ENCODE measurements around the gene TRIB2. TPM values are rescaled to one million over a fixed set of nuclear protein-coding genes. Genes with fewer than 3 reads are reported as not detected.

Gene TRIB2
- total and polyA plus RNA-seq, 2 experiments from 2014 or later, result 19.2 to 27.2 TPM

DNA sequence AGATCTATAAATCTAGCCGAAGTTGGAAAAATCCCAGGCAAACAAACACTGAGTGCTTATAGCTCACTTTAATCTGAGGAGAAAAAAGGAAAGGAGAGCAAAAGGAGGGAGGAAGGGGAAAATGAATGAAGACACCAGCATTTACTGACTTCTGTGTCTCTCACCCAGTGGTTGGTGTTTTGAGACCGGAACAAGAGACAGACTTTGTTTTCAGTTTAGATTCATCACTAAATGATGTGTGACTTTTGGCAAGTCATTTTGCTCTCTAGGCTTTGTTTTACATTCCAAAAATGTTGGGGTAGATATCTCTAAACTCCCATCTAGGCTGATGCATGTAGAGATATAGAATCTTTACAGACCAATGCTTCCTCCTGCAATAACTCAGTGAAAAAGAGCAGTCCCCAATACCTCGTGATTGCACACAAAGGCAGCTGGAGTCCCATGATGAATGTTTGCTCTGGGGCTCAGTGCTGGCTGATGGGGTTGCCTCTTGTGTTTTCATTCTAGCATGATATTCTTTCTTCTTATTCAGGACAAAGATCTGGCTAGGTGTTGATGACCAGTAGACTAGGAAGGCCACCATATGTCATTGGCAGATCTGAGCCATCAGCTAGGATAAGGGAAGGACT is 51.4 kb downstream of the TRIB2 start:
- no peaks in the 10 kb centered on the region for H3K9me3 ChIP-seq (ENCODE audit: low read depth)
- no peaks in the 10 kb centered on the region for H3K4me1 ChIP-seq (ENCODE audit: insufficient read depth)
- H2AFZ ChIP-seq, result no peak overlapping the region
- no peak overlapping the region for H3K4me2 ChIP-seq
- no peaks in the 10 kb centered on the region for H4K20me1 ChIP-seq (ENCODE audit: insufficient read depth, poor library complexity, severe bottlenecking)
- H3K36me3 ChIP-seq (replicated peaks; ENCODE audit: insufficient read depth, low read depth), result no peaks in the 10 kb centered on the region
- TF ChIP-seq, protein P1, sequence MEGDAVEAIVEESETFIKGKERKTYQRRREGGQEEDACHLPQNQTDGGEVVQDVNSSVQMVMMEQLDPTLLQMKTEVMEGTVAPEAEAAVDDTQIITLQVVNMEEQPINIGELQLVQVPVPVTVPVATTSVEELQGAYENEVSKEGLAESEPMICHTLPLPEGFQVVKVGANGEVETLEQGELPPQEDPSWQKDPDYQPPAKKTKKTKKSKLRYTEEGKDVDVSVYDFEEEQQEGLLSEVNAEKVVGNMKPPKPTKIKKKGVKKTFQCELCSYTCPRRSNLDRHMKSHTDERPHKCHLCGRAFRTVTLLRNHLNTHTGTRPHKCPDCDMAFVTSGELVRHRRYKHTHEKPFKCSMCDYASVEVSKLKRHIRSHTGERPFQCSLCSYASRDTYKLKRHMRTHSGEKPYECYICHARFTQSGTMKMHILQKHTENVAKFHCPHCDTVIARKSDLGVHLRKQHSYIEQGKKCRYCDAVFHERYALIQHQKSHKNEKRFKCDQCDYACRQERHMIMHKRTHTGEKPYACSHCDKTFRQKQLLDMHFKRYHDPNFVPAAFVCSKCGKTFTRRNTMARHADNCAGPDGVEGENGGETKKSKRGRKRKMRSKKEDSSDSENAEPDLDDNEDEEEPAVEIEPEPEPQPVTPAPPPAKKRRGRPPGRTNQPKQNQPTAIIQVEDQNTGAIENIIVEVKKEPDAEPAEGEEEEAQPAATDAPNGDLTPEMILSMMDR (IDR thresholded peaks at IDR 0.05; ENCODE audit: poor library complexity), result no peak
- TF ChIP-seq EZH2phosphoT487 (IDR thresholded peaks at IDR 0.05; ENCODE audit: low read depth, severe bottlenecking, unreplicated experiment), result no peak
- TF ChIP-seq EZH2 (IDR thresholded peaks at IDR 0.05; ENCODE audit: borderline replicate concordance), result no peak
- no peaks in the 10 kb centered on the region for H3K9me2 ChIP-seq (replicated peaks; ENCODE audit: insufficient read depth)
- no peak overlapping the region for H3K27ac ChIP-seq
- no peak for DNase-seq (ENCODE audit: low spot score)
- peaks cover 8% of the 10 kb centered on the region for H3K27me3 ChIP-seq
- no peak overlapping the region for H3K4me3 ChIP-seq
- no peaks in the 10 kb centered on the region for H3K79me2 ChIP-seq
- 76% methylated on average over 3 of the region's 3 CpGs for WGBS (ENCODE audit: low lambda C conversion rate, missing lambda C conversion rate)

GRCh38 chr2:12769492-12770105 is 52.9 kb downstream of the TRIB2 start:
- H3K79me2 ChIP-seq, result no peaks in the 10 kb centered on the region
- no peaks in the 10 kb centered on the region for H3K9me2 ChIP-seq (replicated peaks; ENCODE audit: insufficient read depth)
- DNase-seq (ENCODE audit: low spot score), result no peak
- 76% methylated on average over 9 of the region's 9 CpGs for WGBS (ENCODE audit: low lambda C conversion rate, missing lambda C conversion rate)
- H3K4me3 ChIP-seq, result no peak overlapping the region
- H2AFZ ChIP-seq, result no peak overlapping the region
- TF ChIP-seq EZH2phosphoT487 (IDR thresholded peaks at IDR 0.05; ENCODE audit: low read depth, severe bottlenecking, unreplicated experiment) (no peak), EZH2 (IDR thresholded peaks at IDR 0.05; ENCODE audit: borderline replicate concordance) (no peak)
- TF ChIP-seq, protein P1 (IDR thresholded peaks at IDR 0.05; ENCODE audit: poor library complexity), result no peak
- no peaks in the 10 kb centered on the region for H3K9me3 ChIP-seq (ENCODE audit: low read depth)
- no peaks in the 10 kb centered on the region for H4K20me1 ChIP-seq (ENCODE audit: insufficient read depth, poor library complexity, severe bottlenecking)
- no peak overlapping the region for H3K4me2 ChIP-seq
- H3K27ac ChIP-seq, result no peak overlapping the region
- H3K36me3 ChIP-seq (replicated peaks; ENCODE audit: insufficient read depth, low read depth), result no peaks in the 10 kb centered on the region
- peaks cover 6% of the 10 kb centered on the region for H3K4me1 ChIP-seq (ENCODE audit: insufficient read depth)
- H3K27me3 ChIP-seq, result peaks cover 8% of the 10 kb centered on the region

GRCh38 chr2:12770300-12770968 is 53.7 kb downstream of the TRIB2 start:
- Histone ChIP-seq H3K4me2 (no peak overlapping the region), H2AFZ (no peak overlapping the region), H3K4me3 (no peak overlapping the region), H3K9me2 (replicated peaks; ENCODE audit: insufficient read depth) (no peaks in the 10 kb centered on the region), H3K27me3 (peaks cover 8% of the 10 kb centered on the region), H3K27ac (no peak overlapping the region), H3K4me1 (ENCODE audit: insufficient read depth) (peaks cover 6% of the 10 kb centered on the region), H4K20me1 (ENCODE audit: insufficient read depth, poor library complexity, severe bottlenecking) (no peaks in the 10 kb centered on the region), H3K9me3 (ENCODE audit: low read depth) (no peaks in the 10 kb centered on the region), H3K36me3 (replicated peaks; ENCODE audit: insufficient read depth, low read depth) (no peaks in the 10 kb centered on the region), H3K79me2 (no peaks in the 10 kb centered on the region)
- DNase-seq (ENCODE audit: low spot score), result no peak
- WGBS (ENCODE audit: low lambda C conversion rate, missing lambda C conversion rate), result 66% methylated on average over 8 of the region's 8 CpGs
- TF ChIP-seq EZH2 (IDR thresholded peaks at IDR 0.05; ENCODE audit: borderline replicate concordance), result no peak
- TF ChIP-seq, protein P1 (IDR thresholded peaks at IDR 0.05; ENCODE audit: poor library complexity), result no peak

Data from hepatocyte (in vitro differentiated cells).